ENCODE measurements around the gene GGCT. TPM values are rescaled to one million over a fixed set of nuclear protein-coding genes. Genes with fewer than 3 reads are reported as not detected.
"Not testable (repeated sequence)": the region's sequence is repeated elsewhere in the genome, so short reads cannot be mapped to it uniquely, and the experiment has no call there.

Gene GGCT
- total RNA-seq, 4 donors from 2014 or later, result 33.6 to 210 (median 130) TPM

GRCh38 chr7:30546596-30546995 is 42.0 kb upstream of the GGCT start:
- no peak for ATAC-seq (ENCODE audit: low FRiP score)
- DNase-seq (ENCODE audit: low spot score), result no peak
- no peak for TF ChIP-seq CTCF (IDR thresholded peaks at IDR 0.05)

GRCh38 chr7:30545791-30546555 is 41.3 kb upstream of the GGCT start:
- TF ChIP-seq CTCF (IDR thresholded peaks at IDR 0.05), result no peak
- DNase-seq (ENCODE audit: low spot score), result no peak

GRCh38 chr7:30543813-30544525 is 39.3 kb upstream of the GGCT start:
- no peak for ATAC-seq (ENCODE audit: low FRiP score)
- TF ChIP-seq CTCF (IDR thresholded peaks at IDR 0.05), result no peak
- no peak for DNase-seq (ENCODE audit: low spot score)

More at GRCh38 chr7:30545791-30546555, 41.3 kb upstream of the GGCT start:
- ATAC-seq (ENCODE audit: low FRiP score), result no peak

- DNase-seq (ENCODE audit: low spot score), result not testable (repeated sequence)
These were observed 38.5 kb upstream of the GGCT start for GRCh38 chr7:30543115-30543514.

GRCh38 chr7:30533886-30534285 is 29.3 kb upstream of the GGCT start:
- no peak for ATAC-seq (ENCODE audit: low FRiP score)
- no peak for DNase-seq (ENCODE audit: low spot score)
- TF ChIP-seq CTCF (IDR thresholded peaks at IDR 0.05), result no peak

More at GRCh38 chr7:30543115-30543514, 38.5 kb upstream of the GGCT start:
- ATAC-seq (ENCODE audit: low FRiP score), result not testable (repeated sequence)

- DNase-seq (ENCODE audit: low spot score) (no peak), ATAC-seq (ENCODE audit: low FRiP score) (no peak)
- TF ChIP-seq CTCF (IDR thresholded peaks at IDR 0.05), result no peak
These were observed 26.7 kb upstream of the GGCT start for GRCh38 chr7:30531286-30531685.

GRCh38 chr7:30530373-30530772 is 25.7 kb upstream of the GGCT start:
- TF ChIP-seq CTCF (IDR thresholded peaks at IDR 0.05), result no peak
- ATAC-seq (ENCODE audit: low FRiP score), result no peak
- DNase-seq (ENCODE audit: low spot score), result no peak
